NCI-H1436 (cell line): ENCODE data around the gene PSMG4.

Source experiments
- DNase-seq: peaks from one replicate; lab custom pipeline; 2025; lab: John Stamatoyannopoulos, UW

PSMG4 gene

DNA sequence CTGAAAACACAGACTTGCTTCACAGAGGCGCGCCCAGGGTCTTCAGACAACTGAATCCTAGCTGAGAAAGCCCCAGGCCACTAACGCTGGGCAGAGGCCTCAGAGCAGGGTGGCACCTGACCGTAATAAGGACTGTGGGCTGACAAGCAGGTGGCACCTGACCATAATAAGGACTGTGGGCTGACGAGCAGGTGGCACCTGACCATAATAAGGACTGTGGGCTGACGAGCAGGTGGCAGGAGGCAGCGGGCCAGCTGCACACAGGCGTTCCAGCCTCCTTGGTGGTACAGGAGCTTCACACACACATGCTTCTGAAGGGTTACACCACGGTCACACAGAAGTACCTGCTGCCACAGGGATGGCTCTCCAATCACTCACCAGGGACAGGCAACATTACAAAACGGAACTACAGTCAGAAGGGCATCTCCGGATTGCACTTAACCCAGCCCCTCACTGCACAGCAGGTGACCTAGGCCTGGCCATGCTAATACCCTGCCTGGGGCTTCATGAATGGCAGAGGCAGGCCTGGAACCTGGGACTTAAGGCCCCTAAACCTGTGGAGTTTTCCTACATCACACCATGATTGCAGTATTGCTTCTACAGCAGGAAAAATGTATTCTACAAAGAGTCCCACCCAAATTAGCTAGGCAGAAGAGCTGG is 50.8 kb downstream of the PSMG4 start:
- DNase-seq = peak; percentile 16

GRCh38 chr6:3310051-3310448 is 51.3 kb downstream of the PSMG4 start:
- no peak for DNase-seq

- no peak for DNase-seq
These were observed 52.0 kb downstream of the PSMG4 start for GRCh38 chr6:3310703-3311102.

GRCh38 chr6:3311826-3312225 is 53.1 kb downstream of the PSMG4 start:
- no peak for DNase-seq

- DNase-seq = no peak
These were observed 54.0 kb downstream of the PSMG4 start for GRCh38 chr6:3312604-3313231.

DNA sequence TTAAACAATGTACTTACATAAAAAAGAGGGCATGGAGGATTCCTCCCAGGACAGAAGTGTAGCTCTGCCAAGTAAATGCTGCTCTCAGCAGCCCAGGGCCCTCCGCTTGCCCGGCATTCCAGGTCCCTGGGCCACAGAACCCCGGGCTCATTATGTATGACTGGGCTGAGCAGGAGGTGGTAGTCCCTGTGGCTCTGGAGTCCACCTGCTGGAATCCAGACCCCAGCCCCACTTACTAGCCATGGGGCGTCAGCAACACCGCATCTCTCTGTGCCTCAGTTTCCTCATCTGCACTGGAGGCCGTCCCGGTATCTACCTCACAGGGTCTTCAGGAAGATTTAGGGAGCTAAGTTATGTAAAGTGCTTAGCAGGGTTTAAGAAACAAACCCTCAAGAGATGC is 55.4 kb downstream of the PSMG4 start:
- DNase-seq = no peak

- DNase-seq = no peak
These were observed 56.1 kb downstream of the PSMG4 start for GRCh38 chr6:3314621-3315467.

DNA sequence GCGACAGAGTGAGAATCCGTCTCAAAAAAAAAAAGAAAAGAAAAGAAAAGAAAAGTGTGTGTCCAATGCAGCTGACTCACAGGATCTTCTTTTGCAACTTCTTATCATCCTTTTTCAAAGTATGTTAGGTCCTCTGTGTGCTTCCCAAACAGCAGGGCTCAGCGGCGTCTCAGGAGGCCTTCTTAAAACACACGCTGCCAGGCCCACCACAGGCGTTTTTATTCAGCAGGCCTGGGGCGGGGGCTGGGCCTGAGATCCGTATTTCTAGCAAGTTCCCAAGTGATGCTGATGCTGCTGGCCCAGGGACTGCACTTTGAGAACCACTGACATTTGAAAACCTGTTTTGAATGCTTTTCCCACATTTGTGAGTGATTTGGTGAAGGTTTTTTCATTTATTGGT is 57.1 kb downstream of the PSMG4 start:
- no peak for DNase-seq

- DNase-seq = no peak
These were observed 57.6 kb downstream of the PSMG4 start for GRCh38 chr6:3316331-3316730.

DNA sequence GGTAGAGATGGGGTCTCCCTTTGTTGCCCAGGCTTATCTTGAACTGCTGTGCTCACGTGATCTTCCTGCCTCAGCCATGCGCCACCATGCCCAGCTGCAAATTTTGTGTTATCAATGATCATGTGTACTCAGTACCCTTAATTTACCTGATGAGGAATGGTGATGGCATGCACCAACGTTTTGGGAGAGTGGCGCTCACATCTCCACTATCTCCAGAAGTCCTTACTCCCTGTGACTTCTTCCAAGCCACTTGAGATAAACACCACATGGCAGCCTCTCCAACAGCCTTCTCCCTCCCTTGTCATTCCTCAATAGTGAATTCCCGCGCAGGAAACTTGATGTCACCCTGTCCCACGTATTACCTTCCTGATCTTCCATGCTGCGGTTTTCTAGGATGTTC is 58.1 kb downstream of the PSMG4 start:
- DNase-seq = no peak
